Chondrocyte (in vitro differentiated cells): ENCODE results near the gene ARHGEF5. TPM values are rescaled to one million over a fixed set of nuclear protein-coding genes. Genes with fewer than 3 reads are reported as not detected.

Source experiments
- DNase-seq: peaks from one replicate; pipeline ENCODE4 v3.0.0; 2021; ENCODE audit warnings: mixed read lengths, low spot score
- H3K27ac Mint-ChIP-seq: one replicate; pipeline ENCODE4 v1.8.0; 2021; ENCODE audit warnings: mild to moderate bottlenecking, moderate library complexity, mixed read lengths; ENCODE audit not compliant: unreplicated experiment
- H3K27me3 Mint-ChIP-seq: 2 replicates; pipeline ENCODE4 v1.8.0; 2021; ENCODE audit warnings: low read depth, mixed read lengths
- H3K36me3 Mint-ChIP-seq: 2 replicates; pipeline ENCODE4 v1.8.0; 2021; ENCODE audit warnings: low read depth, mixed read lengths
- H3K4me1 Mint-ChIP-seq: 2 replicates; pipeline ENCODE4 v1.8.0; 2021; ENCODE audit warnings: low read depth, mild to moderate bottlenecking, mixed read lengths
- H3K4me3 Mint-ChIP-seq: one replicate; pipeline ENCODE4 v1.8.0; 2021; ENCODE audit warnings: mild to moderate bottlenecking, moderate library complexity, mixed read lengths; ENCODE audit not compliant: unreplicated experiment
- H3K9me3 Mint-ChIP-seq: 2 replicates; pipeline ENCODE4 v1.8.0; 2021; ENCODE audit warnings: low read depth, mixed read lengths
- CTCF ChIP-seq: fragments of 200-600 bp; sonication (generic); IDR thresholded peaks from 2 replicates; pipeline ENCODE4 v1.5.0; 2021; ENCODE audit warnings: antibody characterized with exemption, mild to moderate bottlenecking, moderate library complexity
- total RNA-seq: library from RNA; stranded (reverse); gene quantifications from 3 replicates; pipeline ENCODE4 v1.2.1, GENCODE V29; 2021

The ARHGEF5 gene
- total RNA-seq, 1 donor from 2014 or later = 7.2 TPM

GRCh38 chr7:144398291-144398690 lies 43.1 kb downstream of the ARHGEF5 start:
- no peak overlapping the region for H3K4me3 Mint-ChIP-seq

GRCh38 chr7:144398911-144399310 lies 43.7 kb downstream of the ARHGEF5 start:
- H3K36me3 Mint-ChIP-seq = no peaks in the 10 kb centered on the region
- H3K4me1 Mint-ChIP-seq = no peaks in the 10 kb centered on the region
- H3K27ac Mint-ChIP-seq = no peak overlapping the region
- no peak overlapping the region for H3K4me3 Mint-ChIP-seq
- DNase-seq = no peak
- H3K9me3 Mint-ChIP-seq = no peaks in the 10 kb centered on the region
- H3K27me3 Mint-ChIP-seq = peaks cover 37% of the 10 kb centered on the region
- no peak for TF ChIP-seq CTCF

More at GRCh38 chr7:144398291-144398690, 43.1 kb downstream of the ARHGEF5 start:
- Mint-ChIP-seq H3K36me3 (no peaks in the 10 kb centered on the region), H3K27ac (no peak overlapping the region), H3K9me3 (no peaks in the 10 kb centered on the region), H3K27me3 (peaks cover 37% of the 10 kb centered on the region), H3K4me1 (no peaks in the 10 kb centered on the region)
- no peak for DNase-seq
- TF ChIP-seq CTCF = no peak

GRCh38 chr7:144399946-144400345 lies 44.7 kb downstream of the ARHGEF5 start:
- H3K36me3 Mint-ChIP-seq = no peaks in the 10 kb centered on the region
- no peaks in the 10 kb centered on the region for H3K9me3 Mint-ChIP-seq
- H3K4me3 Mint-ChIP-seq = no peak overlapping the region
- no peak overlapping the region for H3K27ac Mint-ChIP-seq
- no peaks in the 10 kb centered on the region for H3K4me1 Mint-ChIP-seq
- H3K27me3 Mint-ChIP-seq = peaks cover 37% of the 10 kb centered on the region
- no peak for TF ChIP-seq CTCF
- no peak for DNase-seq

GRCh38 chr7:144401490-144401889 lies 46.3 kb downstream of the ARHGEF5 start:
- Mint-ChIP-seq H3K4me3 (no peak overlapping the region), H3K4me1 (no peaks in the 10 kb centered on the region), H3K9me3 (no peaks in the 10 kb centered on the region), H3K36me3 (no peaks in the 10 kb centered on the region), H3K27ac (no peak overlapping the region), H3K27me3 (peaks cover 26% of the 10 kb centered on the region)
- DNase-seq = no peak
- TF ChIP-seq CTCF = no peak

GRCh38 chr7:144403102-144403501 lies 47.9 kb downstream of the ARHGEF5 start:
- Mint-ChIP-seq H3K27ac (no peak overlapping the region), H3K36me3 (no peaks in the 10 kb centered on the region), H3K4me3 (no peak overlapping the region), H3K27me3 (peaks cover 19% of the 10 kb centered on the region), H3K9me3 (no peaks in the 10 kb centered on the region), H3K4me1 (no peaks in the 10 kb centered on the region)
- DNase-seq = no peak
- no peak for TF ChIP-seq CTCF
